ENCODE results near the gene NUDT17. TPM values are rescaled to one million over a fixed set of nuclear protein-coding genes. Genes with fewer than 3 reads are reported as not detected.

Gene NUDT17
- total and polyA plus RNA-seq, 9 of the 15 experiments (the other 6 are each of a cell fraction or from before 2014, with no cell fraction given), result 2.1 to 10.0 (median 6.1) TPM

DNA sequence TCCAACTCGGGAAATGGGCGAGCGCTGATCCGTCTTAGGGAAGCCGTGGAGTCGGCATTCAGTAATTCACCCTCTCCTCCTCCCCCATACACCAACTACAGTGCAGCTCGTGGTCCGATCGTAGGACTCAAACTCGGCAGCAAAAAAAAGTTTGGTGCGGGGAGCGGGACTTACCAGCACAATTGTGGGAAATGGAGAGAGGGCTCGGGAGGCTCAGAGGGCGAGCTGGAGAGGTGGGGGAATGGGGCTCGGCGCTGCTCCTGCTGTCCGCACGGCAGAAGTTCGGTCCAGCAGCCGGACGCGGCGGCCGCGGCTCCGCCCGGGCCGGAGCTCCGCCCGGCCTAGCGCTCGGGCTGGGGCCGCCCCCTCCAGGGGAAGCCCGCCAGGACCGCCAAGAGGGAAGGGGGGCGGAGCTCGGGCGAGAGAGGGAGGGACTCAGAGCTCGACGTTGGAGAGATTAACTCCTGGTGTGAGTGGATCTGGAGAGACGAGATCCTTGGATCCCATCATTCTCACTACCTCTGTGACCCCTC is 14.1 kb downstream of the NUDT17 start (continued):
- TF ChIP-seq MTA2 (IDR thresholded peaks at IDR 0.05; ENCODE audit: low read depth), result no peak
- peak; percentile 78 for TF ChIP-seq RBFOX2 (IDR thresholded peaks at IDR 0.05; ENCODE audit: low read depth, low read length)
- no peak for TF ChIP-seq ETS2 (tag; IDR thresholded peaks at IDR 0.05; ENCODE audit: borderline replicate concordance, poor library complexity, severe bottlenecking)
- peak; percentile 33; the same call in 1 of the 2 replicates for TF ChIP-seq GTF2E2 (tag; IDR thresholded peaks at IDR 0.05)
- no peak for TF ChIP-seq BRF1 (IDR thresholded peaks at IDR 0.05; ENCODE audit: borderline replicate concordance, extremely low read depth, insufficient read length)
- 0 out of 2 replicates have a peak, but pooled peaks have one; percentile 48 for TF ChIP-seq FOXJ2 (tag; IDR thresholded peaks at IDR 0.05)
- TF ChIP-seq SREBF1 (IDR thresholded peaks at IDR 0.05; ENCODE audit: borderline replicate concordance, low read depth, low read length), result no peak
- no peak for TF ChIP-seq ATF1 (CRISPR knock-in tag; IDR thresholded peaks at IDR 0.05)
- TF ChIP-seq ATF1 (tag; IDR thresholded peaks at IDR 0.05), result no peak; the same call in 1 of the 2 replicates
- no peak for TF ChIP-seq KAT2B (IDR thresholded peaks at IDR 0.05; ENCODE audit: low read depth, low read length)
- no peak for TF ChIP-seq SMAD3 (CRISPR knock-in tag; conservative IDR thresholded peaks at IDR 0.05)
- TF ChIP-seq ZSCAN29 (IDR thresholded peaks at IDR 0.05), result no peak
- no peak for TF ChIP-seq ZNF274 (IDR thresholded peaks at IDR 0.05; ENCODE audit: borderline replicate concordance, low read depth, low read length)
- TF ChIP-seq MCM3 (IDR thresholded peaks at IDR 0.05), result no peak
- TF ChIP-seq FUS (optimal IDR thresholded peaks at IDR 0.05; ENCODE audit: low read depth, low read length), result no peak
- TF ChIP-seq MED1 (CRISPR knock-in tag; IDR thresholded peaks at IDR 0.05; ENCODE audit: borderline replicate concordance), result no peak
- no peak for TF ChIP-seq ZNF311 (CRISPR knock-in tag; IDR thresholded peaks at IDR 0.05)
- no peak for TF ChIP-seq ZNF197 (CRISPR knock-in tag; IDR thresholded peaks at IDR 0.05; ENCODE audit: low read depth)
- TF ChIP-seq XRCC5 (IDR thresholded peaks at IDR 0.05; ENCODE audit: low read depth, low read length), result no peak
- no peak for TF ChIP-seq GATA2 (CRISPR knock-in tag; IDR thresholded peaks at IDR 0.05)
- no peak for TF ChIP-seq TAF9B (IDR thresholded peaks at IDR 0.05; ENCODE audit: partially characterized antibody)
- TF ChIP-seq, protein P1, sequence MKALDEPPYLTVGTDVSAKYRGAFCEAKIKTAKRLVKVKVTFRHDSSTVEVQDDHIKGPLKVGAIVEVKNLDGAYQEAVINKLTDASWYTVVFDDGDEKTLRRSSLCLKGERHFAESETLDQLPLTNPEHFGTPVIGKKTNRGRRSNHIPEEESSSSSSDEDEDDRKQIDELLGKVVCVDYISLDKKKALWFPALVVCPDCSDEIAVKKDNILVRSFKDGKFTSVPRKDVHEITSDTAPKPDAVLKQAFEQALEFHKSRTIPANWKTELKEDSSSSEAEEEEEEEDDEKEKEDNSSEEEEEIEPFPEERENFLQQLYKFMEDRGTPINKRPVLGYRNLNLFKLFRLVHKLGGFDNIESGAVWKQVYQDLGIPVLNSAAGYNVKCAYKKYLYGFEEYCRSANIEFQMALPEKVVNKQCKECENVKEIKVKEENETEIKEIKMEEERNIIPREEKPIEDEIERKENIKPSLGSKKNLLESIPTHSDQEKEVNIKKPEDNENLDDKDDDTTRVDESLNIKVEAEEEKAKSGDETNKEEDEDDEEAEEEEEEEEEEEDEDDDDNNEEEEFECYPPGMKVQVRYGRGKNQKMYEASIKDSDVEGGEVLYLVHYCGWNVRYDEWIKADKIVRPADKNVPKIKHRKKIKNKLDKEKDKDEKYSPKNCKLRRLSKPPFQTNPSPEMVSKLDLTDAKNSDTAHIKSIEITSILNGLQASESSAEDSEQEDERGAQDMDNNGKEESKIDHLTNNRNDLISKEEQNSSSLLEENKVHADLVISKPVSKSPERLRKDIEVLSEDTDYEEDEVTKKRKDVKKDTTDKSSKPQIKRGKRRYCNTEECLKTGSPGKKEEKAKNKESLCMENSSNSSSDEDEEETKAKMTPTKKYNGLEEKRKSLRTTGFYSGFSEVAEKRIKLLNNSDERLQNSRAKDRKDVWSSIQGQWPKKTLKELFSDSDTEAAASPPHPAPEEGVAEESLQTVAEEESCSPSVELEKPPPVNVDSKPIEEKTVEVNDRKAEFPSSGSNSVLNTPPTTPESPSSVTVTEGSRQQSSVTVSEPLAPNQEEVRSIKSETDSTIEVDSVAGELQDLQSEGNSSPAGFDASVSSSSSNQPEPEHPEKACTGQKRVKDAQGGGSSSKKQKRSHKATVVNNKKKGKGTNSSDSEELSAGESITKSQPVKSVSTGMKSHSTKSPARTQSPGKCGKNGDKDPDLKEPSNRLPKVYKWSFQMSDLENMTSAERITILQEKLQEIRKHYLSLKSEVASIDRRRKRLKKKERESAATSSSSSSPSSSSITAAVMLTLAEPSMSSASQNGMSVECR (CRISPR knock-in tag; IDR thresholded peaks at IDR 0.05), result peak; percentile 56; the same call in 1 of the 2 replicates
- TF ChIP-seq, protein P2, sequence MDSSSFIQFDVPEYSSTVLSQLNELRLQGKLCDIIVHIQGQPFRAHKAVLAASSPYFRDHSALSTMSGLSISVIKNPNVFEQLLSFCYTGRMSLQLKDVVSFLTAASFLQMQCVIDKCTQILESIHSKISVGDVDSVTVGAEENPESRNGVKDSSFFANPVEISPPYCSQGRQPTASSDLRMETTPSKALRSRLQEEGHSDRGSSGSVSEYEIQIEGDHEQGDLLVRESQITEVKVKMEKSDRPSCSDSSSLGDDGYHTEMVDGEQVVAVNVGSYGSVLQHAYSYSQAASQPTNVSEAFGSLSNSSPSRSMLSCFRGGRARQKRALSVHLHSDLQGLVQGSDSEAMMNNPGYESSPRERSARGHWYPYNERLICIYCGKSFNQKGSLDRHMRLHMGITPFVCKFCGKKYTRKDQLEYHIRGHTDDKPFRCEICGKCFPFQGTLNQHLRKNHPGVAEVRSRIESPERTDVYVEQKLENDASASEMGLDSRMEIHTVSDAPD (CRISPR knock-in tag; IDR thresholded peaks at IDR 0.05), result no peak
